ENCODE measurements around the gene SPATA12. TPM values are rescaled to one million over a fixed set of nuclear protein-coding genes. Genes with fewer than 3 reads are reported as not detected.
A peak's percentile ranks its signal among the peaks of the same experiment; 100 is the strongest.

SPATA12 gene
- total RNA-seq, 2 donors from 2014 or later = not detected

- Histone ChIP-seq H3K9me3 (no peaks in the 10 kb centered on the region), H3K4me1 (no peaks in the 10 kb centered on the region), H3K27me3 (no peaks in the 10 kb centered on the region), H3K4me3 (no peak overlapping the region), H3K36me3 (replicated peaks in 1 of 2; ENCODE audit: insufficient read depth in 1 of 2, low read depth in 2 of 2) (no peaks in the 10 kb centered on the region), H3K27ac (no peak overlapping the region)
- no peak for DNase-seq
- 84 to 89% methylated on average over 5 to 23 of the region's 23 CpGs for WGBS, 2 donors
- intact Hi-C loops (cut with DNase I) = no loop called here
- TF ChIP-seq POLR2A (IDR thresholded peaks at IDR 0.05) = no peak
- no peak for TF ChIP-seq CTCF (IDR thresholded peaks at IDR 0.05)
- ATAC-seq = no peak
Measured at GRCh38 chr3:57097536-57097935, 37.1 kb downstream of the SPATA12 start.

- WGBS, 2 donors = 58 to 69% methylated on average over 6 of the region's 6 CpGs
- DNase-seq = no peak
- intact Hi-C loops (cut with DNase I) = no loop called here
- Histone ChIP-seq H3K27me3 (no peaks in the 10 kb centered on the region), H3K36me3 (replicated peaks in 1 of 2; ENCODE audit: insufficient read depth in 1 of 2, low read depth in 2 of 2) (no peaks in the 10 kb centered on the region), H3K4me3 (no peak overlapping the region), H3K27ac (no peak overlapping the region), H3K9me3 (no peaks in the 10 kb centered on the region), H3K4me1 (no peaks in the 10 kb centered on the region)
- ATAC-seq = no peak
- TF ChIP-seq CTCF (IDR thresholded peaks at IDR 0.05) = no peak
- TF ChIP-seq POLR2A (IDR thresholded peaks at IDR 0.05) = no peak
Measured at GRCh38 chr3:57098418-57099310, 38.2 kb downstream of the SPATA12 start.

GRCh38 chr3:57100046-57100695, 39.7 kb downstream of the SPATA12 start:
- Histone ChIP-seq H3K27ac (no peak overlapping the region), H3K36me3 (replicated peaks in 1 of 2; ENCODE audit: insufficient read depth in 1 of 2, low read depth in 2 of 2) (no peaks in the 10 kb centered on the region), H3K27me3 (no peaks in the 10 kb centered on the region), H3K4me1 (no peaks in the 10 kb centered on the region), H3K4me3 (no peak overlapping the region), H3K9me3 (no peaks in the 10 kb centered on the region)
- DNase-seq (peak; percentile 72 to 79 (median 75)), ATAC-seq (peak; percentile 84)
- WGBS, 2 donors = 9 to 10% methylated on average over 7 of the region's 7 CpGs
- TF ChIP-seq CTCF (IDR thresholded peaks at IDR 0.05) (peak; percentile 72 to 90 (median 86)), POLR2A (IDR thresholded peaks at IDR 0.05) (no peak)
- intact Hi-C loops (cut with DNase I) = no loop called here

- intact Hi-C loops (cut with DNase I) = no loop called here
- Histone ChIP-seq H3K4me1 (no peaks in the 10 kb centered on the region), H3K36me3 (replicated peaks in 1 of 2; ENCODE audit: insufficient read depth in 1 of 2, low read depth in 2 of 2) (no peaks in the 10 kb centered on the region), H3K27ac (no peak overlapping the region), H3K27me3 (no peaks in the 10 kb centered on the region), H3K9me3 (no peaks in the 10 kb centered on the region), H3K4me3 (no peak overlapping the region)
- TF ChIP-seq POLR2A (IDR thresholded peaks at IDR 0.05) (no peak), CTCF (IDR thresholded peaks at IDR 0.05) (no peak)
- ATAC-seq = no peak
- DNase-seq = no peak
- 87 to 90% methylated on average over 9 of the region's 9 CpGs for WGBS, 2 donors
Measured at GRCh38 chr3:57105585-57105984, 45.1 kb downstream of the SPATA12 start.
